ENCODE results near the gene CDH4.

CDH4 gene

DNA sequence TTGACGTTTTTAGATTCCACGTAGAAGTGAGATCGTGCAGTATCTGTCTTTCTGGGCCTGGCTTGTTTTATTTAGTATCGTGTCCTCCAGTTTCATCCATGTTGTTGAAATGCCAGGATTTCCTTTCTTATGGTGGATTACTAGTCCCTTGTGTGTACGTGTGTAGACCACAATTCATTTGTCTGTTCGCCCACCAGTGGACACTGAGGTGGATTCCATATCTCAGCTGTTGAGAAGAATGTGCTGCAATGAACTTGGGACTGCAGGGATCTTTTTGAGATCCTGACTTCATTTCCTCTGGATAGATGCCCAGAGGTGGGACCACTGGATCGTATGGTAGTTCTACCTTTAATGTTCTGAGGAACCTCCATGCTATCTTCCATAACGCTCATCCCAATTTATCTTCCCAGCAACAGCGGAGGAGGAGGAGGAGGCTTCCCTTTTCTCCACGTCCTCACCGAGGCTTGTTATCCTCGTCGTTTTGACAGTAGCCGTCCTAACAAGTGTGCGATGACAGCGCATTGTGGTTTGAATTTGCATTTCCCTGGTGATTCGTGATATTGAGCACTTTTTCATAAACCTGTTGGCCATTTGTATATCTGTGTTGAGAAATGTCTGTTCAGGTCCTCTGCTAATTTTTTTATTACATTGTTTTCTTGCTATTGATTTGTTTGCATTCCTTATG is 62.4 kb downstream of the CDH4 start:
- in situ Hi-C loops (cut with HindIII; ENCODE audit: low pct_unique_long_range_greater_than_20kb, low sequenced_read_pairs) = no loop called here
- TF ChIP-seq JUND (IDR thresholded peaks at IDR 0.05; ENCODE audit: low read depth) = no peak
- no peak for DNase-seq (ENCODE audit: low read depth in 1 of 2, low spot score in 1 of 2)

DNA sequence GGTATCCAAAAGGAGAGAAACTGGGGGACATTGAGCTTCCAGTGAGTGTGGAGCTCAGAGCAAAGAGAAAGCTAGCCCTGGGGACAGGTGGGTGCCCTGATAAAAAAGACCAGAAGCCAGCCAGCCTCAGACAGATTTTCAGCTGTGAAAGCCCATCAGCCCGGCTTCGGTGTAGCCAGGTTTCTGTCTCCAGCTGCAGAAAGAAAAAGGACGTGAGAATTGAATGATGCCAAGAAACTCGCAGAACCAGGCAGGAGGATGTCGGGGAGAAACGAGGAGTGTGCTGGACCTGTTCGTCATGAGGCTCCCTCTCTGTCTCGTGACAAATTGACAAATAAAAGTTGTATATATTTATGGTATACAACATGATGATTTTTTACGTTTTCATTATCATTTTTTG is 63.3 kb downstream of the CDH4 start:
- no peak for DNase-seq (ENCODE audit: low read depth in 1 of 2, low spot score in 1 of 2)
- in situ Hi-C loops (cut with HindIII; ENCODE audit: low pct_unique_long_range_greater_than_20kb, low sequenced_read_pairs) = no loop called here
- no peak for TF ChIP-seq JUND (IDR thresholded peaks at IDR 0.05; ENCODE audit: low read depth)

DNA sequence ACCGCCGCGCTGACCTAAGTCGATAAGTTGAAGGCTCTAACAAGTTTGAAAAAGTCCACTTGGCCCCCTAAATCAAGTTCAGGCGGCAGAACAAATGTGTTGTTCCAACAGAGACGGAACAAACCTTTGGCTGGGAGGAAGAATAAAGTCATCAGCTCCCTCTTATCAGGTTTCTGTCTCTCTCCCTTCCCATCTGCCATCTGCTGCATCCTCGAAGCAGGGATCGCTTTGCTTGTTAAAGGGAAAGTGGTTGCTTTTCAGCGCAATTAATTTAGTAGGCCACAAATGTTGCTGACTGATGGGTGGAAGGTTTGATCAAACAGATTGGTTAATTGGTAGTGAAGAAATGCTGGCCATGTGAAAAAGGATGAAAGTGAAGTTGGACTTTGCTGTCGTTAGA is 64.3 kb downstream of the CDH4 start:
- in situ Hi-C loops (cut with HindIII; ENCODE audit: low pct_unique_long_range_greater_than_20kb, low sequenced_read_pairs) = no loop called here
- no peak for TF ChIP-seq JUND (IDR thresholded peaks at IDR 0.05; ENCODE audit: low read depth)
- no peak for DNase-seq (ENCODE audit: low read depth in 1 of 2, low spot score in 1 of 2)

DNA sequence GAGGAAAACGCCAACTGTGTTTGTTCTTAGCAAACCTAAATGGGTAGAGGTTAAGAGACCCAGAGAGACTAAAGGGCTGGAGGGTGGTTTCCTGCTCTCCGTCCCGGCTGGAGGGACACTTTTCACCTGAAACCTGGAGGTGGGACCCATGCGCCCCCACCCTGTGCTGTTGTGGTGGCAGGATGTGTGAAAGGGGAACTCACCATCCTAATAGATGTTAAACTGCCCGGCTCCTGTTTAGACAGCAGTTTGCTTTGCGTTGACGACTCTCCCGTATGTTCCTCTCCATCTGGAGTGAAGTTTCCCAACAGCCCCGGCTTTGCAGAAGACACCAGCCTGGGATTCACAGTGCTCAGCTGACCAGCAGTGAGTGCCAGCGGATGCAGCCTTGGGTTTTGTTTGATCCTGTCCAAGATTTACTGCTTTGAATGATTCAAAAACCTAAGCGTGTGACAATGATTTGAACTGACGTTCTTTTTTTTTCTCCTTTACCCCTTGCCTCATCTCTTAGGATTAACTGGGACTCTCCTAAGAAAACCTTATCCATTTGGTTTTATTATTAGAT is 66.0 kb downstream of the CDH4 start:
- TF ChIP-seq JUND (IDR thresholded peaks at IDR 0.05; ENCODE audit: low read depth) = no peak
- in situ Hi-C loops (cut with HindIII; ENCODE audit: low pct_unique_long_range_greater_than_20kb, low sequenced_read_pairs) = no loop called here

DNA sequence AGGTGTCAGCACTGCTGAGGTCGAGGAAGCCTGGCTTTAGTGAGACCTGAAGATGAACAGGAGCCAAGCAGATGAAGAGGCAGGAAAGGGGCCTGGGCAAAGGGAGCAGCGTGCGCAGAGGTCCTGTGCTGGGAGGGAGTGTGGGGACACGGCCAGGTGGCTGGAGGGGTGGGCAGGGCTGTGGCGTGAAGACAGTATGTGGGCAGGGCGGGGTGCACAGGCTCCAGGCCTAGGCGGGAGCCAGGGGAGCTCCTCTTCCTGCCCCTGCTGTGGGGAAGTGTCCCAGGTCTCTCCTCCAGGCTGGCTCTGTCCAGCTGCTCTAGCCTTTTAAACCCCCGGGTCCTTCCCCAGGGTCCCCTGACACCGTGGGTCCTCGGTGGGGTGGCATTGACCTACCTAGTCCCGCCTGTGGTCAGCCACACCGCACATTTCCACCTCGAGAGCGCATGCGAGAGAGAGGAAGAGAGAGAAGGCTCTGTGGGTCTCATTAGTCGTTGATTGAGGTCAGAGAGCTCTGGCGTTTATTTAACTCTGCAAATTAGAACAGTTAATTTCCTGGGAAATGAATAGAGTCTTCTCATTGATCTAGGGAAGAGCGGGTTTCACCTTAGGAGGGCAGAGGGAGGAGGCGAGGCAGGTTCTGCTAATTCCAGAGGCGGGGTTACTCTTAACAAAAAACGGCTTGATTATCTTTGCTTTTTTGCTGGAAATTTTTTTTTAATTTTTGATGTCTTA is 68.8 kb downstream of the CDH4 start:
- in situ Hi-C loops (cut with HindIII; ENCODE audit: low pct_unique_long_range_greater_than_20kb, low sequenced_read_pairs) = no loop called here
- TF ChIP-seq JUND (IDR thresholded peaks at IDR 0.05; ENCODE audit: low read depth) = no peak
- DNase-seq (ENCODE audit: low read depth in 1 of 2, low spot score in 1 of 2) = no peak

More for the DNA sequence above, 66.0 kb downstream of the CDH4 start:
- no peak for DNase-seq (ENCODE audit: low read depth in 1 of 2, low spot score in 1 of 2)

DNA sequence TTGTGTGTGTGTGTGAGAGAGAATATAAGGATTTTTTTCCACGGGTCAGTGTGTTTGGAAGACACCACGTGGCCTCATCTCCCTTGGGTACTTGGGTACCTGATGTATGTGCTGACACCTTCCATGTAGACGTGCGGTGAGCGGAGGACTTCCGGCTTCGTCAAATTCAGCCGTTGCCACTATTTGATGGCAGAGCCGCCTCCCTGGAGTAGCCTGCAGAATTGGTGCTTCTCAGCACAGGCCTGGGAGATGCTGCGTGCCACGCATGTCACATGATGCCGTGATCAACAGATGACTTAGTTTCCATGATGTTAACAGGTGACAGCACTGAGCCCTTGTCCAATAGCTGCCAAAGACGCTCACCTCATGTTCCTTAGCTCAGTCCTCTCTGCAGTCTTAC is 69.4 kb downstream of the CDH4 start:
- DNase-seq (ENCODE audit: low read depth in 1 of 2, low spot score in 1 of 2) = no peak
- no peak for TF ChIP-seq JUND (IDR thresholded peaks at IDR 0.05; ENCODE audit: low read depth)
- in situ Hi-C loops (cut with HindIII; ENCODE audit: low pct_unique_long_range_greater_than_20kb, low sequenced_read_pairs) = no loop called here

DNA sequence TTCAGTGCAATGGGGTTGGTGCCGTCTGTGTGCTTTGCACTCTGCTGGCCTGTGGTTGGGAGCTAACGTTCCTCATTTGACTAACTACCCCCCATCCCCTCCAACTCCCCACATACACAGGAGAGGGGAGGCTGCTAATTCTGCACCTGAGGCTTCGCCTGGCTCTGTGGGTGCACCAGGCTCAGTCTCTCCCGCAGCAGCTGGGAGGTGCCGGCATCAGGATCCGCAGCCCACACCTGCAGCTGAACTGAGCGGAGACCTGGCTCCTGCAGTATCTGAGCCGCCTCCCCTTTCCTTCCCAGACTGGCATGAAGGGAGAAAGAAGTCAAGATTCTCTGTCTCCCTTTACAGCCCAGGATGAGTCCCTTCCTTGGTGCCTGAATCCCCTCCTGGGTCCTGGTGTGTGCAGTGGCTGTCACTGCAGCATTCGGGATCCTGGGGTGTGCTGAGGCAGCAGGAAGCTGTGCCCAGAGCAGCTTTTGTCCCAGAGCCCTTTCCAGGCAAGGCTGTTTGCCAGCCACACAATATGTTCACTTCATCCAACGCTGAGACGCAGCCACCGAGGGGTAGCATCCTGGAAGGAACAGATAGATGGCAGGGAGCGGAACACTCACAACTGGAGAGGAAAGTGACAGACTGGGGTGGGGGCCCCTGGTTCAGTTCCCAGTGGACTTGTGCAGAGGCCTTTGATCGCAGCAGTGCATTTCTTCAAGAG is 70.2 kb downstream of the CDH4 start:
- no peak for TF ChIP-seq JUND (IDR thresholded peaks at IDR 0.05; ENCODE audit: low read depth)
- in situ Hi-C loops (cut with HindIII; ENCODE audit: low pct_unique_long_range_greater_than_20kb, low sequenced_read_pairs) = no loop called here
- DNase-seq (ENCODE audit: low read depth in 1 of 2, low spot score in 1 of 2) = no peak

DNA sequence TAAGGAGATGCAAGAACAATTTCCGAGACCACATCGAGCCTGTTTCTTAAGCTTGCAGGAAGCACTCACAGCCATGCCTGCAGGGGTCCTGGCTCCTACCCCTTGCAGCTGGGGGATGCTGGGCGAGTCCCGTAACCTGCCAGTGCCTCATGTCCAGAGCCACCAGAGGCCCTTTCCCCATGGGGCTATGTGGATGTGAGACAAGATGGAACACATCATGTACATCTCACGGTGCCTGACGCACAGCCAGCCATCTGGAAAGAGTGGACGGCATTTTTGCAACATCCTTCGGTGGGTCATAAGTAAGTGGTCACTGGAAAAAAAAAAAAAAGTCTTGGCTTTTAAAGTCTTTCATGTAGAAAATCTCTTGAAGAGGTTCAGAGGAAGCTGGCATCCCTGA is 72.8 kb downstream of the CDH4 start:
- no peak for TF ChIP-seq JUND (IDR thresholded peaks at IDR 0.05; ENCODE audit: low read depth)
- no peak for DNase-seq (ENCODE audit: low read depth in 1 of 2, low spot score in 1 of 2)
- in situ Hi-C loops (cut with HindIII; ENCODE audit: low pct_unique_long_range_greater_than_20kb, low sequenced_read_pairs) = no loop called here

DNA sequence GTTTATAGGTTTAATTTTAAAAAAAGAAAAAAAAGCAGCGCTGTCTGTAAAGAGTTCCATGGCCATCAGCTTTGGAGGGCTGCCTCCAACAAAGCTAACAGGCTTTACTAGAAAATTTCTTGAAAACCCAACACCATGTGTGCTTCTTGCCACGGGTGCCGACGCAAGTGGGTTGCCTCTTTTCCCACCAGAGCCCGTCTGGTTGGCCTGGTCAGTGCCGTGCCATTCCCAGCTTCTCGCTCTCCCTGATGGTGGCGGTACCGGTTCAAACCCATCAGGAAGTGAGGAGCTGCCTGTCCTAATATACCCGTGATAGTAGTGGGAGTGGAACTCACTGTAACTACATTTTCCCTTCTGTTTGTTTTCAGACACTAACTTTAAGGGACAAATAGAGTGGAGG is 73.7 kb downstream of the CDH4 start:
- no peak for DNase-seq (ENCODE audit: low read depth in 1 of 2, low spot score in 1 of 2)
- no peak for TF ChIP-seq JUND (IDR thresholded peaks at IDR 0.05; ENCODE audit: low read depth)
- in situ Hi-C loops (cut with HindIII; ENCODE audit: low pct_unique_long_range_greater_than_20kb, low sequenced_read_pairs) = no loop called here

DNA sequence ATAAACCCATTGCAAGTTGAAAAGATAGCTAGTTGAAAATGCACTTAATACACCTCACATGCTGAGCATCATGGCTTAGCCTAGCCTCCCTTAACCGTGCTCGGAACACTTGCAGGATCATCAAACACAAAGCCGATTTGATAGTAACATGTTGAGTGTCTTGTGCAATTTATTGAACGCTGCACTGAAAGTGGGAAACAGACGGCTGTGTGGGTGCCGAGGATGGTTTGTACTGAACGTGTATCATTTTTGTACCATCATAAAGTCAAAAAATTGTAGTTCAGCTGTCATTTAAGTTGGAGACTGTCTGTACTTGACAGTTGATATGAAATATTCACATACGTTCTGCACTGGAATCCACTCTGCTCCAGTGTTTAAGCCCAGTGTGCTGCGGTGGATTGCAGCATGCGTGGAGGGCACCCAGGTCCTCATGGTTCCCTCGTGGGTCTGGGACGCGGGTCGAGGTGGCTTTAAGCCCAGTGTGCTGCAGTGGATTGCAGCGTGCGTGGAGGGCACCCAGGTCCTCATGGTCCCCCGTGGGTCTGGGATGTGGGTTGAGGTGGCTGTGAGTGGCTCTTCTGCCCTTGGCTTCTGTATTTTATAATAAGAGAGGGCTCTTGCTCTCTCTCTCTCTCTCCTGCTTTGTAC is 77.0 kb downstream of the CDH4 start:
- no peak for DNase-seq (ENCODE audit: low read depth in 1 of 2, low spot score in 1 of 2)
- in situ Hi-C loops (cut with HindIII; ENCODE audit: low pct_unique_long_range_greater_than_20kb, low sequenced_read_pairs) = no loop called here
- TF ChIP-seq JUND (IDR thresholded peaks at IDR 0.05; ENCODE audit: low read depth) = no peak

DNA sequence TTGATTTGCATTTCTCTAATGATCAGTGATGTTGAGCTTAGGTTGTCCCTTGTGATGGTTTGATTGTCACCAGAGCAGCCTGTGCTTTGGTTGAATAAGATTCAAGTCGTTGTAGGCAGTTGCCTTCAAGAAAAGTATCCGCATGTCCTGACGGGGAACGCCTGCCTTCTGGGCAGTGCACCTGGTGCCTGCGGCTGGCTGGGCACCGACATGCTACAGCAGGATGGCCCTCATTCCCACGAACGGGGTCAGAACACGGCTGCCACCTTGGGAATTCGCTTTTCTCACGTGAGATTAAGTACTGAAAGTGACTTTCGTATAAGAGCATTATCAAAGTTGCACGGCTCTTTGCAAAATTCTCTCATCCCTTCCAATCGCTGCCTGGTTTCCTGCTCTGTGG is 78.4 kb downstream of the CDH4 start:
- in situ Hi-C loops (cut with HindIII; ENCODE audit: low pct_unique_long_range_greater_than_20kb, low sequenced_read_pairs) = no loop called here
- TF ChIP-seq JUND (IDR thresholded peaks at IDR 0.05; ENCODE audit: low read depth) = no peak

DNA sequence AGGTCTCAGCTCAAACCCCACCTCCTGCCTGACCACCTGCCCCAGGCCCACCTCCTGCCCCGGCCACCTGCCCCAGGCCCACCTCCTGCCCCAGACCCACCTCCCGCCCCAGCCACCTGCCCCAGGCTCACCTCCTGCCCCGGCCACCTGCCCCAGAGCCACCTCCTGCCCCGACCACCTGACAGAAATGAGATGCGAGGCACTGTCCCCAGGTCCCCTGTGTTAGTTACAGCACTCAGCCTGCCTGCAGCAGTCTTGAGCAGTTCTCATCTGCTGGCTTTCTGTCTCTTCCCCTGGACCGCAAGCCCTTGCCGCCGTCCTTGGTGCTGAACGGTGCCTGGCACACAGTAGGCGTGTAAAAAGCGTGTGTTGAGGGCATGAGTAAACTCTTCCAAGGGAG is 79.5 kb downstream of the CDH4 start:
- in situ Hi-C loops (cut with HindIII; ENCODE audit: low pct_unique_long_range_greater_than_20kb, low sequenced_read_pairs) = no loop called here
- no peak for TF ChIP-seq JUND (IDR thresholded peaks at IDR 0.05; ENCODE audit: low read depth)
- DNase-seq (ENCODE audit: low read depth in 1 of 2, low spot score in 1 of 2) = no peak

More for the DNA sequence above, 78.4 kb downstream of the CDH4 start:
- no peak for DNase-seq (ENCODE audit: low read depth in 1 of 2, low spot score in 1 of 2)

All from T47D (cell line).